GM21367 (cell line): ENCODE data around the gene GTF2F2.

Experiments used
- ATAC-seq: cut with Tn5 transposase; IDR thresholded peaks from one replicate; pipeline ENCODE4 v1.9.1; 2021; ENCODE audit not compliant: unreplicated experiment

Gene GTF2F2

GRCh38 chr13:45332036-45332830 lies 211.9 kb downstream of the GTF2F2 start:
- ATAC-seq = no peak

GRCh38 chr13:45332831-45333219 lies 212.5 kb downstream of the GTF2F2 start:
- no peak for ATAC-seq

- no peak for ATAC-seq
Measured at GRCh38 chr13:45333251-45333976, 213.1 kb downstream of the GTF2F2 start.
